GM23248 (cell line): ENCODE measurements around the gene KDM3A.
"Not testable (repeated sequence)": the region's sequence is repeated elsewhere in the genome, so short reads cannot be mapped to it uniquely, and the experiment has no call there.

Experiments used
- EZH2 ChIP-seq: fragments of 200-600 bp; sonication (generic); IDR thresholded peaks from 2 replicates; pipeline ENCODE4 v1.6.1; 2018; ENCODE audit warnings: antibody characterized with exemption, mild to moderate bottlenecking; ENCODE audit not compliant: insufficient read depth, poor library complexity, severe bottlenecking
- EZH2phosphoT487 ChIP-seq: fragments of 200-600 bp; sonication (generic); IDR thresholded peaks from 2 replicates; pipeline ENCODE4 v1.6.1; 2018; ENCODE audit warnings: antibody characterized with exemption, moderate library complexity, mild to moderate bottlenecking, low read depth; ENCODE audit not compliant: insufficient read depth

DNA sequence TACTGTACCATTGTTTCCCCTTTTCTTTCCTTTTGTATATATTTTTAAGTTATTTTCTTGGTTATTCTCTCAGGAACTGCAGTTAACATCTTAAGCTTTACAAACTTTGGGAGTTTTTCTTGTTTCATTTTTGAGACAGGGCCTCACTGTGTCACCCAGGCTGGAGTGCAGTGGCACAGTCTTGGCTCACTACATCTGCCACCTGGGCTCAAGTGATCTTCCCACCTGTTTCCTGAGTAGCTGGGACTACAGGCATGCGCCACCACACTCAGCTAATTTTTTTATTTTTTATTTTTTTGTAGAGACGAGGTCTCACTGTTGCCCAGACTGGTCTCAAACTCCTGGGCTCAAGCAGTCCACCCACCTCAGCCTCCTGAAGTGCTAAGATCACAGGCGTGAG is 55.2 kb downstream of the KDM3A start:
- TF ChIP-seq EZH2phosphoT487, EZH2: not testable (repeated sequence)
